ENCODE measurements around the gene LRRC9. TPM values are rescaled to one million over a fixed set of nuclear protein-coding genes. Genes with fewer than 3 reads are reported as not detected.
A peak's percentile ranks its signal among the peaks of the same experiment; 100 is the strongest.

The LRRC9 gene
- not detected for total RNA-seq
- long read RNA-seq, partial matches to known transcripts, result 0 of 1 reads
- long read RNA-seq, other reads (novel, unspliced or antisense), result 1 of 1 reads

GRCh38 chr14:59919570-59920377 lies at the start of gene LRRC9:
Gene LRRC9 (plus strand): TSS chr14:59920144.
- Histone ChIP-seq H3K27me3 (ENCODE audit: low read depth) (peaks cover 20% of the 10 kb centered on the region), H3K36me3 (no peaks in the 10 kb centered on the region), H3K4me3 (peak within 1 kb of the TSS; percentile 47), H3K27ac (no peak within 1 kb of the TSS), H3K4me1 (peaks cover 15% of the 10 kb centered on the region), H3K9me3 (no peaks in the 10 kb centered on the region)
- no peak for TF ChIP-seq CTCF (IDR thresholded peaks at IDR 0.05)
- intact Hi-C loops (cut with DNase I), result no loop called here
- DNase-seq (peak; percentile 58), ATAC-seq (peak; percentile 79 to 84)

GRCh38 chr14:59870277-59871165 lies 49.4 kb upstream of the LRRC9 start, which contains the start of gene RTN1:
Gene RTN1 (minus strand): TSS chr14:59870776. CDS start chr14:59870630, 146 bp downstream.
- Histone ChIP-seq H3K9me3 (no peaks in the 10 kb centered on the region), H3K36me3 (no peaks in the 10 kb centered on the region), H3K4me1 (peaks cover 16% of the 10 kb centered on the region), H3K27ac (peak within 1 kb of the TSS; percentile 58), H3K27me3 (ENCODE audit: low read depth) (peaks cover 47% of the 10 kb centered on the region), H3K4me3 (peak within 1 kb of the TSS; percentile 60)
- DNase-seq, result peak; percentile 80
- intact Hi-C loops (cut with DNase I), result no loop called here
- TF ChIP-seq CTCF (IDR thresholded peaks at IDR 0.05), result no peak
- ATAC-seq, result peak; percentile 94 to 96

DNA sequence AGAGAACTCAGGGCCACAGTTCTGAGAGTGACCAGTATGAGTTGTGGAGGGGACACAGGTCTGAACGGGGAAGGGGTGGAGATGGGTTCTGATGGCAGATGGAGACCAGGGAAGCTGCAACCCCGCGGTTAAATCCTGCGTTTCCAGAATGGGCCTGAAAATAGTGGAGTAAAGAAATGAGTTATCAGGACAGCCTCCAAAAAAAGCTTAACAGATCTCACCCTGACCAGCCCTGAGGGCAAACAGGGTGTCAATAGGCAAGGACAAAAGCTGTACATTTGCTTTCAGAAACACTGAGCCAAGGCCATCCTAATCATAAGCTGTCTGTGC lies 48.8 kb upstream of the LRRC9 start:
- Histone ChIP-seq H3K9me3 (no peaks in the 10 kb centered on the region), H3K36me3 (no peaks in the 10 kb centered on the region), H3K27ac (peak overlapping the region; percentile 58), H3K4me1 (peaks cover 16% of the 10 kb centered on the region), H3K4me3 (peak overlapping the region; percentile 60), H3K27me3 (ENCODE audit: low read depth) (peaks cover 47% of the 10 kb centered on the region)
- ATAC-seq (peak in 1 of 2 donors; percentile 37), DNase-seq (no peak)
- intact Hi-C loops (cut with DNase I), result no loop called here
- no peak for TF ChIP-seq CTCF (IDR thresholded peaks at IDR 0.05)

DNA sequence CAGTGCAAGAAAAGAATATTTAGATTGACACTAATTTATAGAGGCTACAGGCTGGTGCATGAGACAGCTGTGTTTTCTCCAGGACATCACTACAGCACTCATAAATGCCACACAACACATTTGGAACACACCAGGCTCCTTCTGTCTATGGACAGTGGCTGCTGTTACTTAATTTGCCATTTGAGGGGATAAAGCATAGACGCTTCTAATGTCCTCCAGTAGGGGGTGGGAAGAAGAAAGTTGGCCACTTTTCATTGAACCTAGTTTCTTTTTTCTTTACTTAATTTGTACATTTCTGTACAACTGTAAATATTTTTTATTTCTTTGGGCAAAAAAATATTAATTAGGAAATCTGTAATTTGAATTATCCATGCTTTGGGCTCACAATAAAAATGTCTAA lies 37.0 kb upstream of the LRRC9 start:
- Histone ChIP-seq H3K4me3 (no peak overlapping the region), H3K9me3 (no peaks in the 10 kb centered on the region), H3K27me3 (ENCODE audit: low read depth) (no peaks in the 10 kb centered on the region), H3K4me1 (no peaks in the 10 kb centered on the region), H3K36me3 (no peaks in the 10 kb centered on the region), H3K27ac (no peak overlapping the region)
- ATAC-seq, result no peak
- TF ChIP-seq CTCF (IDR thresholded peaks at IDR 0.05), result no peak
- no peak for DNase-seq
- intact Hi-C loops (cut with DNase I), result no loop called here

DNA sequence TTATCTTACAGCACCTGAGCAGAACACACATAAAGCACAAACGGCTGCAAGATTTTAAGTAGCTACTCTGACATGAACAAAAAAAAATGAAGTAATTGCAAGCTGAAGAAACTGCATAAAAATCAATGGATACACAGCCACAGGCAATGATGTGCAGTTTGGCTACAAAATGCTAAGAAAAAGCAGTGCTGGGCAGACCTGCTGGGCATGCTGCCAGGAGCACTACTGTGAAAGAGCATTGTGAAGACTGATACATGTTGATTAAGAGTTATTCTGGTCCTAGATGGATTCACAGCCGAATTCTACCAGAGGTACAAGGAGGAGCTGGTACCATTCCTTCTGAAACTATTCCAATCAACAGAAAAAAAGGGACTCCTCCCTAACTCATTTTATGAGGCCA lies 29.3 kb upstream of the LRRC9 start:
- intact Hi-C loops (cut with DNase I), result no loop called here
- no peak for ATAC-seq
- no peaks in the 10 kb centered on the region for H3K9me3 ChIP-seq
- H3K27me3 ChIP-seq (ENCODE audit: low read depth), result peaks cover 4% of the 10 kb centered on the region
- no peaks in the 10 kb centered on the region for H3K36me3 ChIP-seq
- no peak overlapping the region for H3K27ac ChIP-seq
- DNase-seq, result no peak
- TF ChIP-seq CTCF (IDR thresholded peaks at IDR 0.05), result no peak
- no peaks in the 10 kb centered on the region for H3K4me1 ChIP-seq
- H3K4me3 ChIP-seq, result no peak overlapping the region

Measured in lower lobe of right lung (tissue), 2 donors.